ENCODE measurements around the gene NOTCH1.

DNA sequence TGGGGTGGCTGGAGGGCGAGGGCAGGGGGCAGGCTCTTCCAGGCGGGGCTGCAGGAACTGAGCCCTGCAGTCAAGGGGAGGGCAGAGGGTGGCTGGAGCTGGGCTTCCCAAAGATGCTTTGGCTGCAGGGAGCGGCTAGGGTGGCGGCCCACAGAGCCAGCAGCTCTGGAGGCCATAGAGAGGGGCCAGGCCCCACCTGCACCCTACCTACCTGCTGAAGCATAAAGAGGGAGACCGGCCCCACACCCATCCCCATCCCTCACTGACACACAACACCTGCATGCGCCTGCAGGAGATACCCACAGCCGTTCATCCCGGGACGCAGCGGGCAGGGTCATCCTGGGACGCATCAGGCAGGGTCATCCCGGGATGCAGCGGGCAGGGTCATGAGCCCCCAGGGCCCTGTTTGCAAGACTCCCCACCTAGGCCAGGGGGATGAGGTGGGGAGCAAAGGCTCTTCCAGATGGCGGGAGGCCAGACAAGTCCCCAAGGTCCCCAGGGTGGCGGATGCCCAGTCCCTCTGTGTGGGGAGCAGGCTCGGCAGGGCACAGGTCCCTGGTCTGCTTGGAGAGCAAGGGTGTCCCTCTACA lies 39.8 kb upstream of the NOTCH1 start:
- TF ChIP-seq EZH2 (conservative IDR thresholded peaks at IDR 0.05; ENCODE audit: low read depth, low read length) (no peak), ESRRA (CRISPR knock-in tag; IDR thresholded peaks at IDR 0.05; ENCODE audit: low read depth) (no peak), EP300 (IDR thresholded peaks at IDR 0.05; ENCODE audit: low read depth in 2 of 2, low read length in 2 of 2) (no peak), EP300 (CRISPR knock-in tag; IDR thresholded peaks at IDR 0.05; ENCODE audit: borderline replicate concordance) (no peak), PHF8 (CRISPR knock-in tag; IDR thresholded peaks at IDR 0.05) (no peak), NFE2L2 (IDR thresholded peaks at IDR 0.05; ENCODE audit: low read length) (no peak), RAD21 (CRISPR knock-in tag; IDR thresholded peaks at IDR 0.05) (no peak), ZNF34 (CRISPR knock-in tag; IDR thresholded peaks at IDR 0.05; ENCODE audit: borderline replicate concordance) (no peak), POLR2A (IDR thresholded peaks at IDR 0.05; ENCODE audit: insufficient read depth in 1 of 2, low read depth in 2 of 2, low read length in 2 of 2) (no peak)
- TF ChIP-seq, protein P1, sequence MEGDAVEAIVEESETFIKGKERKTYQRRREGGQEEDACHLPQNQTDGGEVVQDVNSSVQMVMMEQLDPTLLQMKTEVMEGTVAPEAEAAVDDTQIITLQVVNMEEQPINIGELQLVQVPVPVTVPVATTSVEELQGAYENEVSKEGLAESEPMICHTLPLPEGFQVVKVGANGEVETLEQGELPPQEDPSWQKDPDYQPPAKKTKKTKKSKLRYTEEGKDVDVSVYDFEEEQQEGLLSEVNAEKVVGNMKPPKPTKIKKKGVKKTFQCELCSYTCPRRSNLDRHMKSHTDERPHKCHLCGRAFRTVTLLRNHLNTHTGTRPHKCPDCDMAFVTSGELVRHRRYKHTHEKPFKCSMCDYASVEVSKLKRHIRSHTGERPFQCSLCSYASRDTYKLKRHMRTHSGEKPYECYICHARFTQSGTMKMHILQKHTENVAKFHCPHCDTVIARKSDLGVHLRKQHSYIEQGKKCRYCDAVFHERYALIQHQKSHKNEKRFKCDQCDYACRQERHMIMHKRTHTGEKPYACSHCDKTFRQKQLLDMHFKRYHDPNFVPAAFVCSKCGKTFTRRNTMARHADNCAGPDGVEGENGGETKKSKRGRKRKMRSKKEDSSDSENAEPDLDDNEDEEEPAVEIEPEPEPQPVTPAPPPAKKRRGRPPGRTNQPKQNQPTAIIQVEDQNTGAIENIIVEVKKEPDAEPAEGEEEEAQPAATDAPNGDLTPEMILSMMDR (CRISPR knock-in tag; IDR thresholded peaks at IDR 0.05), result no peak
- TF ChIP-seq, protein P2, sequence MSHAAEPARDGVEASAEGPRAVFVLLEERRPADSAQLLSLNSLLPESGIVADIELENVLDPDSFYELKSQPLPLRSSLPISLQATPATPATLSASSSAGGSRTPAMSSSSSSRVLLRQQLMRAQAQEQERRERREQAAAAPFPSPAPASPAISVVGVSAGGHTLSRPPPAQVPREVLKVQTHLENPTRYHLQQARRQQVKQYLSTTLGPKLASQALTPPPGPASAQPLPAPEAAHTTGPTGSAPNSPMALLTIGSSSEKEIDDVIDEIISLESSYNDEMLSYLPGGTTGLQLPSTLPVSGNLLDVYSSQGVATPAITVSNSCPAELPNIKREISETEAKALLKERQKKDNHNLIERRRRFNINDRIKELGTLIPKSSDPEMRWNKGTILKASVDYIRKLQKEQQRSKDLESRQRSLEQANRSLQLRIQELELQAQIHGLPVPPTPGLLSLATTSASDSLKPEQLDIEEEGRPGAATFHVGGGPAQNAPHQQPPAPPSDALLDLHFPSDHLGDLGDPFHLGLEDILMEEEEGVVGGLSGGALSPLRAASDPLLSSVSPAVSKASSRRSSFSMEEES (CRISPR knock-in tag; IDR thresholded peaks at IDR 0.05), result no peak
- TF ChIP-seq, protein P3, sequence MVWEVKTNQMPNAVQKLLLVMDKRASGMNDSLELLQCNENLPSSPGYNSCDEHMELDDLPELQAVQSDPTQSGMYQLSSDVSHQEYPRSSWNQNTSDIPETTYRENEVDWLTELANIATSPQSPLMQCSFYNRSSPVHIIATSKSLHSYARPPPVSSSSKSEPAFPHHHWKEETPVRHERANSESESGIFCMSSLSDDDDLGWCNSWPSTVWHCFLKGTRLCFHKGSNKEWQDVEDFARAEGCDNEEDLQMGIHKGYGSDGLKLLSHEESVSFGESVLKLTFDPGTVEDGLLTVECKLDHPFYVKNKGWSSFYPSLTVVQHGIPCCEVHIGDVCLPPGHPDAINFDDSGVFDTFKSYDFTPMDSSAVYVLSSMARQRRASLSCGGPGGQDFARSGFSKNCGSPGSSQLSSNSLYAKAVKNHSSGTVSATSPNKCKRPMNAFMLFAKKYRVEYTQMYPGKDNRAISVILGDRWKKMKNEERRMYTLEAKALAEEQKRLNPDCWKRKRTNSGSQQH (CRISPR knock-in tag; IDR thresholded peaks at IDR 0.05; ENCODE audit: low read depth), result no peak
- TF ChIP-seq, protein P4, sequence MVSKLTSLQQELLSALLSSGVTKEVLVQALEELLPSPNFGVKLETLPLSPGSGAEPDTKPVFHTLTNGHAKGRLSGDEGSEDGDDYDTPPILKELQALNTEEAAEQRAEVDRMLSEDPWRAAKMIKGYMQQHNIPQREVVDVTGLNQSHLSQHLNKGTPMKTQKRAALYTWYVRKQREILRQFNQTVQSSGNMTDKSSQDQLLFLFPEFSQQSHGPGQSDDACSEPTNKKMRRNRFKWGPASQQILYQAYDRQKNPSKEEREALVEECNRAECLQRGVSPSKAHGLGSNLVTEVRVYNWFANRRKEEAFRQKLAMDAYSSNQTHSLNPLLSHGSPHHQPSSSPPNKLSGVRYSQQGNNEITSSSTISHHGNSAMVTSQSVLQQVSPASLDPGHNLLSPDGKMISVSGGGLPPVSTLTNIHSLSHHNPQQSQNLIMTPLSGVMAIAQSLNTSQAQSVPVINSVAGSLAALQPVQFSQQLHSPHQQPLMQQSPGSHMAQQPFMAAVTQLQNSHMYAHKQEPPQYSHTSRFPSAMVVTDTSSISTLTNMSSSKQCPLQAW (CRISPR knock-in tag; IDR thresholded peaks at IDR 0.05), result no peak
- TF ChIP-seq, protein P5, sequence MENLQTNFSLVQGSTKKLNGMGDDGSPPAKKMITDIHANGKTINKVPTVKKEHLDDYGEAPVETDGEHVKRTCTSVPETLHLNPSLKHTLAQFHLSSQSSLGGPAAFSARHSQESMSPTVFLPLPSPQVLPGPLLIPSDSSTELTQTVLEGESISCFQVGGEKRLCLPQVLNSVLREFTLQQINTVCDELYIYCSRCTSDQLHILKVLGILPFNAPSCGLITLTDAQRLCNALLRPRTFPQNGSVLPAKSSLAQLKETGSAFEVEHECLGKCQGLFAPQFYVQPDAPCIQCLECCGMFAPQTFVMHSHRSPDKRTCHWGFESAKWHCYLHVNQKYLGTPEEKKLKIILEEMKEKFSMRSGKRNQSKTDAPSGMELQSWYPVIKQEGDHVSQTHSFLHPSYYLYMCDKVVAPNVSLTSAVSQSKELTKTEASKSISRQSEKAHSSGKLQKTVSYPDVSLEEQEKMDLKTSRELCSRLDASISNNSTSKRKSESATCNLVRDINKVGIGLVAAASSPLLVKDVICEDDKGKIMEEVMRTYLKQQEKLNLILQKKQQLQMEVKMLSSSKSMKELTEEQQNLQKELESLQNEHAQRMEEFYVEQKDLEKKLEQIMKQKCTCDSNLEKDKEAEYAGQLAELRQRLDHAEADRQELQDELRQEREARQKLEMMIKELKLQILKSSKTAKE (CRISPR knock-in tag; IDR thresholded peaks at IDR 0.05; ENCODE audit: borderline replicate concordance), result no peak
